NCI-H1105 (cell line): ENCODE data around the gene DPYD.
"Not testable (repeated sequence)": the region's sequence is repeated elsewhere in the genome, so short reads cannot be mapped to it uniquely, and the experiment has no call there.

ENCODE experiments used
- DNase-seq: peaks from one replicate; lab custom pipeline; 2025; lab: John Stamatoyannopoulos, UW

Gene DPYD

DNA sequence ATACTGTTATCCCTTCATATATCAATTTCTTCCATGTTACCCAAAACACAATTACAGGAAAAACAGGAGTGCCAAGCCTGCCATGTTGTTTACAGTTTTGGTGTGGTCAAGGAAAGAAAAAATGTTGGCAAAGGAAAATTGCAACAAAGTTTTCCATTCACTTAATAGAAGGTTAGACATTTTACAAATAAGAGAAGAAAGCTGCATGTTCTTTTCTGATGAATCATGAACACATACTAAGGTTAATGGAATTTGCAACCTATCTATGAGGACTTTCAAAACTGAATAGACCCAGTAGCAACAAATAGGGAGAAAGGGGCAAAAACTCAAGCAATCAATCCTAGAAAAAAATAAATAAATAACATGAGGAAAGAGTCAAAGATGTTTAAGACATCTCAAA is 556.7 kb downstream of the DPYD start:
- no peak for DNase-seq

DNA sequence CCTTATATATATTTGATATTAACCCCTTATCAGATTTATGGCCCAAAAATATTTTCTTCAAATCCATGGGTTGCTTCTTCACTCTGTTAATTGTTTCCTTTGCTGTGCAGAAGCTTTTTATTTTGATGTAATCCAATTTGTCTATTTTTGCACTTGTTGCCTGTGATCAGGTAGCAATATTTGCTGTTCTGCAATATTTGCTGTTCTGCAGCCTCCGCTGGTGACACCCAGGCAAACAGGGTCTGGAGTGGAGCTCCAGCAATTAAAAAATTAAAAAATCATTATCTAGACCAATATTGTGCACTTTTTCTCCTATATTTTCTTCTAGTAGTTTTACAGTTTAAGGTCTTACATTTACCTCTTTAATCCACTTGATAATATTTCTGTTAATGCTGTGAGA is 564.5 kb downstream of the DPYD start:
- no peak for DNase-seq

DNA sequence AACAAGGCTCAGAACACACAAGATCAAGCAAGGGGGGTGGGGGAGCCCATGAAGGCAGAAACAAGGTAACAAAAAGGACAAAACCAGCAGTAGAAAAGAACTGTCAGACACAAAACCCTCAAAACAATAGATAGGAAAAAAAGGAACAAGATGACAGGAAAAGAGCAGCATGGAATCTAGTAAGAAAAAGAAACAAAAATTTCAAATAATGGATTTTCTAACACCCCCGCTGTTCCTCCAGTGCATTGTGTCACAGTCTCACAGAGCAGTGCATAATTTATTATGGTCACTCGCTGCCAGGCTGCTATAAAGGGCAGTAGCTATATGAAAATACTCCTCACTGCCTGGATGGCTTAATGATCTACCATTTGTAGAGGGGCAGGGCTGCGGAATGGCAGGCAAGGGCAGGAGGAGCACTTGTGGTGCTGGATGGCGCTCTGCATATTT is 567.9 kb downstream of the DPYD start:
- no peak for DNase-seq

GRCh38 chr1:97351846-97352245 is 569.0 kb downstream of the DPYD start:
- DNase-seq, result no peak

DNA sequence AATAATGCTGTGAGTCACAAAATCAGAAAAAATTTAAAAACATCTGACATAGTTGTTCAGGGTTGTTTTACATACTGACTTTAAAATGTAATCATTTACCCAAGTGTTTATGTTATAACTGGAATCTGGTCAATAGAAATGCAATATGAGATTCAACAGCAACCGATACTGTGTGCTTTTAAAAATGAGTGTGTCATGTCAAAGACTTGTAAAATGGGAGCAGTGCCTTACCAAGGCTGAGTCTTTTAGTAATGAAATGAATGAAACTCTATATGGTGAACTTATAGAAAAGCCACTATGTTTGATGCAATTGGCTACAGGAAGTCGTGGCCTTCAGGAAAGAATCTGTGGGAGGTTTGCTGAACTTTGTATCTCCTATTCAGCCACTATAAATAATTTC is 570.2 kb downstream of the DPYD start:
- no peak for DNase-seq

- DNase-seq, result no peak
Measured at GRCh38 chr1:97350241-97350640, 570.6 kb downstream of the DPYD start.

- DNase-seq, result not testable (repeated sequence)
Measured at GRCh38 chr1:97349794-97350193, 571.0 kb downstream of the DPYD start.

- DNase-seq, result no peak
Measured at GRCh38 chr1:97348599-97349265, 572.1 kb downstream of the DPYD start.

GRCh38 chr1:97340951-97341350 is 579.9 kb downstream of the DPYD start:
- no peak for DNase-seq

- no peak for DNase-seq
Measured at GRCh38 chr1:97338347-97338746, 582.5 kb downstream of the DPYD start.

- DNase-seq, result no peak
Measured at GRCh38 chr1:97337250-97338030, 583.4 kb downstream of the DPYD start.

GRCh38 chr1:97334454-97334853 is 586.4 kb downstream of the DPYD start:
- no peak for DNase-seq

- DNase-seq, result no peak
Measured at GRCh38 chr1:97332716-97333115, 588.1 kb downstream of the DPYD start.

DNA sequence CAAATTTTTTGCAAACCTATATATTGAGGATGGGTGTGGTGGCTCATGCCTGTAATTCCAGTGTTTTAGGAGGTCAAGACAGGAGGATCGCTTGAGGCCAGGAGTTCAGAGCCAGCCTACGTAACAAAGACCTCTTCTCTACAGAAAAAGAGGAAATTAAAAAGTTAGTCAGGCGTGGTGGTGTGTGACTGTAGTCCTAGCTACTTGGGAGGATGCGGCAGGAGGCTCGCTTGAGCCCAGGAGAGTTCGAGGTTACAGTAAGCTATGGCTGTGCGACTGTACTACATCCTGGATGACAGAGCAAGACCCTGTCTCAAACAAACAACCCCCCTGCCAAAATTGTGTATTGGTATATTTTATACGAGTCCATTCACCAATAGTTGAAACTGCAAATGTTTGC is 589.7 kb downstream of the DPYD start:
- DNase-seq, result no peak

DNA sequence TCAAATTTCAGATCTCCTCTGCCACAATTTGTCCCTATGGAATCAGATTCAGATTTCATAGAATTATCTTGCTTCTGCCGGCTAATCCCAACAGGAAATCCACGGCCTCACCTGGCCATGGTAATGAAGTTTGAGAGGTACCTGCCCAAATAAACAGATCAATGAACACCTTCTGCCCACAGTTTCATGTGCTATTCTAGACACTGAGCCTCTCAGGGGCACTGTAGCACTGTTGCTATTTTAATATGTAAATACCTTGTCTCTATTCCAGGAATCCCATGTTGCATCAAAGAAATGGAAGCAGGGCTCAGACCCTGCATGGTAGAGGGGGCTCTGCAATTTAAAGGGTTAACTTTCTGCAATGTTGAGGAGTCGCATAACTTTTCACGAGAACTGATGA is 606.1 kb downstream of the DPYD start:
- no peak for DNase-seq

DNA sequence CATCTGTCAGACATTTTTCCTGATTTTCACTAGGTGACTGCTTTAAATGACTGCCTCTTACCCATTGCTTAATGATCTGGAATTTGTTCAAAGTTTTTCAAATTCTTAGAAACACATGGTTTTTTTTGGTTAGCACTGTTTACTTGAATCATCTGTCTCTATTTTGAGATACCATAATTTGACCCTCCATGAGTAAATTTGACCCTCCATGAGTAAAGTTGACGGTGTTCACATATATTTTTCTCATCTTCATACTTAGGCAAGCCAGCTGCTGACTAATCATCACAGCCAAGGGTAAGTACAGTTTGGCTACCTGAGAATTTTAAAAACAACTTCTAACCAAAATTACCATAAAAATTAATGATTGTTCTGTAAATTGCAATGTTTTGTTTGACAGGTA is 612.7 kb downstream of the DPYD start:
- DNase-seq, result no peak

- no peak for DNase-seq
Measured at GRCh38 chr1:97307568-97307967, 613.3 kb downstream of the DPYD start.

DNA sequence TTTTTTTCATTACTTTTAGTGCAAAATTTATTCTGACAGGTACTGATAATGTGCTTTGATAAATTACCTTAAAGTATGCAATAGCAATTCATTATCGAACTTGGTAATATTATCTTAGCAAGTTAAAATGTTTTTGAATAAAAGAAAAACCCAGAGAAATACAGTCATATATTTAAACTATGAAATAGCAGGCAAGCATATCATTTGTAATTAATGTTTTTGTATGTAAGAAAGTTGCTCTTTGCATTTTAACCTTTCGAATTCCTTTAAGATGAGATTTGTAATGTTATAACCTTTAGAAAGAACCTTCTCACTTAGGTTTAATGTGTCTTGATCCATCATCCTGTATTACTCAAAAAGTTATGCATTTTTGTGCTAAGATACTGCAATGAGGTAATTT is 613.7 kb downstream of the DPYD start:
- no peak for DNase-seq

DNA sequence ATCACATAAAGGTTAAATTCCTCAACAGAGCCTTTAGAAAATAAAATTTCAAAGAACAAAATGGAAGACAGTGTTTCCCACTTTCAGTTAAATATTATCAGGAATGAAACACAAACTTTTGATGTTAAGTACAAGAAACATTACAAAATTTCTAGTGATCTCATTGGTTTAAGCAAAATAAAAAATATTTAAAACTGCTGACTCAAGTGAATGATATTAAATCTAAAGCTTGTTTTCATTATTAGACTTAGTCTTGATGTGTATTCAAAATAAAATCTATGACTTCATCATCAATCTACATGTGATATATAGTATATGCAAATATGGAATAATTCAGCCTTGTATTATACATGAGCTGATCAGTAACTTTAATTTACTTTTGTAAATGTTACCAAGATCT is 614.3 kb downstream of the DPYD start:
- no peak for DNase-seq

DNA sequence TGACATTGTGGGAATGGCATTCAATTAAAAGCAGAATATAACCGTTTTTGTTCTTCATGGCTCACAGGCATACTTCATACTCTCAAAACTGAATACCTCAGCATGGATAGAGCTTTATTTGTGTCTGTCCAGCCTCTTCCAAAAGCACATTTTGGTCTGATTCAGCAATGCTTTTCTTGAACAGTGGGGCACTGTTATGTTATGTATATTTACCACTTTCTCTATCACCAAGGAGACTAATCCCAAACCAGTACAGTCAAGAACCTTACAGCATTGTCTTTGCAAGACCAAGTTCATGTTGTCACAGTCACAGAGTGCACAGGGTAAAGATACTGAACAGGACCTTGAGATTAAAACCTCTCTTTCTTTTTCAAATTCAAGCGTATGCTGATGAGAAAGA is 616.5 kb downstream of the DPYD start:
- DNase-seq, result no peak

- DNase-seq, result no peak
Measured at GRCh38 chr1:97298966-97299365, 621.9 kb downstream of the DPYD start.

- DNase-seq, result no peak
Measured at GRCh38 chr1:97297611-97298010, 623.2 kb downstream of the DPYD start.

GRCh38 chr1:97281962-97282361 is 638.9 kb downstream of the DPYD start:
- DNase-seq, result no peak
